GM23338 (cell line): ENCODE results near the gene RAB4A. TPM values are rescaled to one million over a fixed set of nuclear protein-coding genes. Genes with fewer than 3 reads are reported as not detected.

Experiments used
- ATAC-seq: fragments of 200-7000 bp; cut with Tn5 transposase; 3 replicates; pipeline ENCODE4 v1.9.1; 2020
- DNase-seq: peaks from one replicate; pipeline ENCODE4 v3.0.0-alpha.2; 2015; ENCODE audit warnings: low spot score
- H2AFZ ChIP-seq: fragments of 200-600 bp; sonication (generic); 2 replicates; pipeline ENCODE4 v1.8.0; 2016; ENCODE audit warnings: antibody characterized with exemption, mild to moderate bottlenecking, moderate library complexity
- H3F3A ChIP-seq: fragments of 200-600 bp; sonication (generic); replicated peaks from 2 replicates; pipeline ENCODE4 v1.8.0; 2017; ENCODE audit warnings: antibody characterized with exemption, mixed run types, low read depth
- H3K27ac ChIP-seq: fragments of 200-600 bp; sonication (generic); 2 replicates; pipeline ENCODE4 v1.6.1; 2016; ENCODE audit warnings: low read depth
- H3K27me3 ChIP-seq: fragments of 200-600 bp; sonication (generic); 2 replicates; pipeline ENCODE4 v1.8.0; 2016; ENCODE audit warnings: mild to moderate bottlenecking, mixed run types, moderate library complexity; ENCODE audit not compliant: insufficient read depth
- H3K36me3 ChIP-seq: fragments of 200-600 bp; sonication (generic); 2 replicates; pipeline ENCODE4 v1.8.0; 2016; ENCODE audit warnings: mild to moderate bottlenecking; ENCODE audit not compliant: insufficient read depth
- H3K4me1 ChIP-seq: fragments of 200-600 bp; sonication (generic); 2 replicates; pipeline ENCODE4 v1.8.0; 2016; ENCODE audit warnings: mild to moderate bottlenecking, moderate library complexity; ENCODE audit not compliant: insufficient read depth
- H3K4me2 ChIP-seq: fragments of 200-600 bp; sonication (generic); 2 replicates; pipeline ENCODE4 v1.7.1; 2017; ENCODE audit warnings: mixed run types
- H3K4me3 ChIP-seq: fragments of 200-600 bp; sonication (generic); 2 replicates; pipeline ENCODE4 v1.6.1; 2016; ENCODE audit warnings: mixed run types
- H3K79me2 ChIP-seq: fragments of 200-600 bp; sonication (generic); replicated peaks from 2 replicates; pipeline ENCODE4 v1.8.0; 2017; ENCODE audit warnings: mild to moderate bottlenecking; ENCODE audit not compliant: insufficient read depth
- H3K9me2 ChIP-seq: fragments of 200-600 bp; sonication (generic); 2 replicates; pipeline ENCODE4 v1.8.0; 2017; ENCODE audit not compliant: insufficient read depth
- H4K20me1 ChIP-seq: fragments of 200-600 bp; sonication (generic); replicated peaks from 2 replicates; pipeline ENCODE4 v1.8.0; 2017; ENCODE audit warnings: mild to moderate bottlenecking; ENCODE audit not compliant: insufficient read depth
- H3K27ac Mint-ChIP-seq: 2 replicates; pipeline ENCODE4 v1.8.0; 2020; ENCODE audit warnings: inconsistent platforms, mild to moderate bottlenecking, moderate library complexity, mixed read lengths
- H3K27me3 Mint-ChIP-seq: 3 replicates; pipeline ENCODE4 v1.8.0; 2022; ENCODE audit warnings: low read depth, mild to moderate bottlenecking, moderate library complexity, mixed read lengths, inconsistent platforms; ENCODE audit not compliant: insufficient read depth, poor library complexity
- H3K36me3 Mint-ChIP-seq: 3 replicates; pipeline ENCODE4 v1.8.0; 2021; ENCODE audit warnings: low read depth, mild to moderate bottlenecking, inconsistent platforms, moderate library complexity, mixed read lengths
- H3K4me1 Mint-ChIP-seq: 3 replicates; pipeline ENCODE4 v1.8.0; 2020; ENCODE audit warnings: mild to moderate bottlenecking, inconsistent platforms, mixed read lengths
- H3K4me3 Mint-ChIP-seq: 3 replicates; pipeline ENCODE4 v1.8.0; 2021; ENCODE audit warnings: moderate library complexity, mild to moderate bottlenecking, inconsistent platforms, mixed read lengths
- H3K9me3 Mint-ChIP-seq: 3 replicates; pipeline ENCODE4 v1.8.0; 2020; ENCODE audit warnings: moderate library complexity, mild to moderate bottlenecking, inconsistent platforms, mixed read lengths
- CREB1 ChIP-seq: fragments of 250-450 bp; sonication (Bioruptor Pico); IDR thresholded peaks from 2 replicates; pipeline ENCODE4 v1.5.0; 2020; ENCODE audit warnings: low read depth, mild to moderate bottlenecking, moderate library complexity
- EZH2 ChIP-seq: fragments of 200-600 bp; sonication (generic); IDR thresholded peaks from one replicate; pipeline ENCODE4 v1.8.0; 2017; ENCODE audit warnings: antibody characterized with exemption, mild to moderate bottlenecking, low read depth; ENCODE audit not compliant: unreplicated experiment
- EZH2phosphoT487 ChIP-seq: fragments of 200-600 bp; sonication (generic); IDR thresholded peaks from one replicate; pipeline ENCODE4 v1.8.1; 2018; ENCODE audit warnings: antibody characterized with exemption; ENCODE audit not compliant: unreplicated experiment
- JUNB ChIP-seq: IDR thresholded peaks from one replicate; pipeline ENCODE4 v1.6.1; 2016; ENCODE audit warnings: antibody characterized with exemption; ENCODE audit not compliant: unreplicated experiment
- NANOG ChIP-seq: IDR thresholded peaks from 2 replicates; pipeline ENCODE4 v1.6.1; 2016; ENCODE audit warnings: antibody characterized with exemption, borderline replicate concordance
- POLR2AphosphoS5 ChIP-seq: IDR thresholded peaks from 2 replicates; pipeline ENCODE4 v1.6.1; 2016; ENCODE audit warnings: antibody characterized with exemption, low read depth
- STAT1 ChIP-seq: IDR thresholded peaks from one replicate; pipeline ENCODE4 v1.6.1; 2016; ENCODE audit warnings: antibody characterized with exemption; ENCODE audit not compliant: unreplicated experiment
- ZNF114 ChIP-seq: fragments of 250-450 bp; sonication (Bioruptor Pico); IDR thresholded peaks from 2 replicates; pipeline ENCODE4 v1.5.0; 2020; ENCODE audit warnings: mild to moderate bottlenecking, moderate library complexity
- ZNF331 ChIP-seq: fragments of 250-450 bp; sonication (Bioruptor Pico); IDR thresholded peaks from 2 replicates; pipeline ENCODE4 v1.5.0; 2020; ENCODE audit warnings: low read depth, mild to moderate bottlenecking, moderate library complexity
- polyA plus RNA-seq: library from polyadenylated mRNA; unstranded; fragments of >200 nt; fragmentation: Nextera tagmentation; extraction: Ambion mirVana; gene quantifications from 2 replicates; pipeline ENCODE4 v1.2.1, GENCODE V29; 2016
- total RNA-seq: library from RNA; depleted of rRNA; stranded (reverse); fragments of >200 nt; shearing (Covaris generic); gene quantifications from 2 replicates; pipeline ENCODE4 v1.2.3, GENCODE V29; 2014
- TF ChIP-seq, protein P1 (sequence below): IDR thresholded peaks from 2 replicates; pipeline ENCODE4 v1.6.1; 2016; ENCODE audit warnings: antibody characterized with exemption
- TF ChIP-seq, protein P2 (sequence below): fragments of 250-450 bp; sonication (Bioruptor Pico); IDR thresholded peaks from 2 replicates; pipeline ENCODE4 v1.5.0; 2020; ENCODE audit warnings: mild to moderate bottlenecking, moderate library complexity
- TF ChIP-seq, protein P3 (sequence below): IDR thresholded peaks from one replicate; pipeline ENCODE4 v1.6.1; 2018; ENCODE audit warnings: antibody characterized with exemption; ENCODE audit not compliant: unreplicated experiment
- TF ChIP-seq, protein P4 (sequence below), 2 experiments: fragments of 200-600 bp in 1 of 2; sonication (generic) in 1 of 2; conservative IDR thresholded peaks; 2 replicates each; pipeline versions ENCODE4 v1.5.1 to v1.6.1; 2016 to 2017; ENCODE audit warnings: antibody characterized with exemption in 2 of 2, low read depth in 2 of 2, mild to moderate bottlenecking in 2 of 2, moderate library complexity in 1 of 2

Gene RAB4A
- total and polyA plus RNA-seq, 2 experiments from 2014 or later: 37.5 to 50.8 TPM

DNA sequence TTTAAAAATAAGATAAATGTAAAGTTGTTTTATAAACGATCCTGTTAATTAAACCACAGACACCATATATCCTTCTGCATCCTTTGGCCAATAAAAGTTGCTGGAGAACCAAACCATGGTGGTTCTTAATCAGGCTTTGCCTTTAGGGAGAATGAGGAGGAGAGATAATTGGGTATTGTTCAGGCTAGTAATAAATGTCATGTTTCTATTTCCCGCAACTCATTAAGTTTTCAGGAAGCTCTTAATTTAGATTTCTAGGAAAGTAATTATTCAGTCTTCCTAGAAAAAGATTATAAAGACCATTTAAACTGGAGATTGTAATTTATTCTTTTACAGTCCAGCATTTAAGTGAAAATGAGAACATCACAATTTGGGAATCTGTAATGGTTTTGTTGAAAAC, 34.5 kb downstream of the RAB4A start:
- peaks cover 5% of the 10 kb centered on the region; the same call in 1 of the 2 replicates for H4K20me1 ChIP-seq
- H3K36me3 ChIP-seq: 0 out of 2 replicates have a peak, but pooled peaks cover 11% of the 10 kb centered on the region
- peaks cover 7% of the 10 kb centered on the region; the same call in 2 of the 3 replicates for H3K4me1 Mint-ChIP-seq
- TF ChIP-seq CREB1 (no peak), POLR2AphosphoS5 (no peak), NANOG (no peak), JUNB (no peak), EZH2 (no peak), EZH2phosphoT487 (no peak), ZNF114 (CRISPR knock-in tag) (no peak), STAT1 (no peak), ZNF331 (CRISPR knock-in tag) (no peak)
- TF ChIP-seq, protein P1, sequence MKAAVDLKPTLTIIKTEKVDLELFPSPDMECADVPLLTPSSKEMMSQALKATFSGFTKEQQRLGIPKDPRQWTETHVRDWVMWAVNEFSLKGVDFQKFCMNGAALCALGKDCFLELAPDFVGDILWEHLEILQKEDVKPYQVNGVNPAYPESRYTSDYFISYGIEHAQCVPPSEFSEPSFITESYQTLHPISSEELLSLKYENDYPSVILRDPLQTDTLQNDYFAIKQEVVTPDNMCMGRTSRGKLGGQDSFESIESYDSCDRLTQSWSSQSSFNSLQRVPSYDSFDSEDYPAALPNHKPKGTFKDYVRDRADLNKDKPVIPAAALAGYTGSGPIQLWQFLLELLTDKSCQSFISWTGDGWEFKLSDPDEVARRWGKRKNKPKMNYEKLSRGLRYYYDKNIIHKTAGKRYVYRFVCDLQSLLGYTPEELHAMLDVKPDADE: no peak
- TF ChIP-seq, protein P2, sequence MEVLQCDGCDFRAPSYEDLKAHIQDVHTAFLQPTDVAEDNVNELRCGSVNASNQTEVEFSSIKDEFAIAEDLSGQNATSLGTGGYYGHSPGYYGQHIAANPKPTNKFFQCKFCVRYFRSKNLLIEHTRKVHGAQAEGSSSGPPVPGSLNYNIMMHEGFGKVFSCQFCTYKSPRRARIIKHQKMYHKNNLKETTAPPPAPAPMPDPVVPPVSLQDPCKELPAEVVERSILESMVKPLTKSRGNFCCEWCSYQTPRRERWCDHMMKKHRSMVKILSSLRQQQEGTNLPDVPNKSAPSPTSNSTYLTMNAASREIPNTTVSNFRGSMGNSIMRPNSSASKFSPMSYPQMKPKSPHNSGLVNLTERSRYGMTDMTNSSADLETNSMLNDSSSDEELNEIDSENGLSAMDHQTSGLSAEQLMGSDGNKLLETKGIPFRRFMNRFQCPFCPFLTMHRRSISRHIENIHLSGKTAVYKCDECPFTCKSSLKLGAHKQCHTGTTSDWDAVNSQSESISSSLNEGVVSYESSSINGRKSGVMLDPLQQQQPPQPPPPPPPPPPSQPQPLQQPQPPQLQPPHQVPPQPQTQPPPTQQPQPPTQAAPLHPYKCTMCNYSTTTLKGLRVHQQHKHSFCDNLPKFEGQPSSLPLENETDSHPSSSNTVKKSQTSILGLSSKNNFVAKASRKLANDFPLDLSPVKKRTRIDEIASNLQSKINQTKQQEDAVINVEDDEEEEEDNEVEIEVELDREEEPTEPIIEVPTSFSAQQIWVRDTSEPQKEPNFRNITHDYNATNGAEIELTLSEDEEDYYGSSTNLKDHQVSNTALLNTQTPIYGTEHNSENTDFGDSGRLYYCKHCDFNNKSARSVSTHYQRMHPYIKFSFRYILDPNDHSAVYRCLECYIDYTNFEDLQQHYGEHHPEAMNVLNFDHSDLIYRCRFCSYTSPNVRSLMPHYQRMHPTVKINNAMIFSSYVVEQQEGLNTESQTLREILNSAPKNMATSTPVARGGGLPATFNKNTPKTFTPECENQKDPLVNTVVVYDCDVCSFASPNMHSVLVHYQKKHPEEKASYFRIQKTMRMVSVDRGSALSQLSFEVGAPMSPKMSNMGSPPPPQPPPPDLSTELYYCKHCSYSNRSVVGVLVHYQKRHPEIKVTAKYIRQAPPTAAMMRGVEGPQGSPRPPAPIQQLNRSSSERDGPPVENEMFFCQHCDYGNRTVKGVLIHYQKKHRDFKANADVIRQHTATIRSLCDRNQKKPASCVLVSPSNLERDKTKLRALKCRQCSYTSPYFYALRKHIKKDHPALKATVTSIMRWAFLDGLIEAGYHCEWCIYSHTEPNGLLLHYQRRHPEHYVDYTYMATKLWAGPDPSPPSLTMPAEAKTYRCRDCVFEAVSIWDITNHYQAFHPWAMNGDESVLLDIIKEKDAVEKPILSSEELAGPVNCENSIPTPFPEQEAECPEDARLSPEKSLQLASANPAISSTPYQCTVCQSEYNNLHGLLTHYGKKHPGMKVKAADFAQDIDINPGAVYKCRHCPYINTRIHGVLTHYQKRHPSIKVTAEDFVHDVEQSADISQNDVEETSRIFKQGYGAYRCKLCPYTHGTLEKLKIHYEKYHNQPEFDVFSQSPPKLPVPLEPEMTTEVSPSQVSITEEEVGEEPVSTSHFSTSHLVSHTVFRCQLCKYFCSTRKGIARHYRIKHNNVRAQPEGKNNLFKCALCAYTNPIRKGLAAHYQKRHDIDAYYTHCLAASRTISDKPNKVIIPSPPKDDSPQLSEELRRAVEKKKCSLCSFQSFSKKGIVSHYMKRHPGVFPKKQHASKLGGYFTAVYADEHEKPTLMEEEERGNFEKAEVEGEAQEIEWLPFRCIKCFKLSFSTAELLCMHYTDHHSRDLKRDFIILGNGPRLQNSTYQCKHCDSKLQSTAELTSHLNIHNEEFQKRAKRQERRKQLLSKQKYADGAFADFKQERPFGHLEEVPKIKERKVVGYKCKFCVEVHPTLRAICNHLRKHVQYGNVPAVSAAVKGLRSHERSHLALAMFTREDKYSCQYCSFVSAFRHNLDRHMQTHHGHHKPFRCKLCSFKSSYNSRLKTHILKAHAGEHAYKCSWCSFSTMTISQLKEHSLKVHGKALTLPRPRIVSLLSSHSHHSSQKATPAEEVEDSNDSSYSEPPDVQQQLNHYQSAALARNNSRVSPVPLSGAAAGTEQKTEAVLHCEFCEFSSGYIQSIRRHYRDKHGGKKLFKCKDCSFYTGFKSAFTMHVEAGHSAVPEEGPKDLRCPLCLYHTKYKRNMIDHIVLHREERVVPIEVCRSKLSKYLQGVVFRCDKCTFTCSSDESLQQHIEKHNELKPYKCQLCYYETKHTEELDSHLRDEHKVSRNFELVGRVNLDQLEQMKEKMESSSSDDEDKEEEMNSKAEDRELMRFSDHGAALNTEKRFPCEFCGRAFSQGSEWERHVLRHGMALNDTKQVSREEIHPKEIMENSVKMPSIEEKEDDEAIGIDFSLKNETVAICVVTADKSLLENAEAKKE (CRISPR knock-in tag): no peak
- TF ChIP-seq, protein P3, sequence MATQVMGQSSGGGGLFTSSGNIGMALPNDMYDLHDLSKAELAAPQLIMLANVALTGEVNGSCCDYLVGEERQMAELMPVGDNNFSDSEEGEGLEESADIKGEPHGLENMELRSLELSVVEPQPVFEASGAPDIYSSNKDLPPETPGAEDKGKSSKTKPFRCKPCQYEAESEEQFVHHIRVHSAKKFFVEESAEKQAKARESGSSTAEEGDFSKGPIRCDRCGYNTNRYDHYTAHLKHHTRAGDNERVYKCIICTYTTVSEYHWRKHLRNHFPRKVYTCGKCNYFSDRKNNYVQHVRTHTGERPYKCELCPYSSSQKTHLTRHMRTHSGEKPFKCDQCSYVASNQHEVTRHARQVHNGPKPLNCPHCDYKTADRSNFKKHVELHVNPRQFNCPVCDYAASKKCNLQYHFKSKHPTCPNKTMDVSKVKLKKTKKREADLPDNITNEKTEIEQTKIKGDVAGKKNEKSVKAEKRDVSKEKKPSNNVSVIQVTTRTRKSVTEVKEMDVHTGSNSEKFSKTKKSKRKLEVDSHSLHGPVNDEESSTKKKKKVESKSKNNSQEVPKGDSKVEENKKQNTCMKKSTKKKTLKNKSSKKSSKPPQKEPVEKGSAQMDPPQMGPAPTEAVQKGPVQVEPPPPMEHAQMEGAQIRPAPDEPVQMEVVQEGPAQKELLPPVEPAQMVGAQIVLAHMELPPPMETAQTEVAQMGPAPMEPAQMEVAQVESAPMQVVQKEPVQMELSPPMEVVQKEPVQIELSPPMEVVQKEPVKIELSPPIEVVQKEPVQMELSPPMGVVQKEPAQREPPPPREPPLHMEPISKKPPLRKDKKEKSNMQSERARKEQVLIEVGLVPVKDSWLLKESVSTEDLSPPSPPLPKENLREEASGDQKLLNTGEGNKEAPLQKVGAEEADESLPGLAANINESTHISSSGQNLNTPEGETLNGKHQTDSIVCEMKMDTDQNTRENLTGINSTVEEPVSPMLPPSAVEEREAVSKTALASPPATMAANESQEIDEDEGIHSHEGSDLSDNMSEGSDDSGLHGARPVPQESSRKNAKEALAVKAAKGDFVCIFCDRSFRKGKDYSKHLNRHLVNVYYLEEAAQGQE: no peak
- TF ChIP-seq, protein P4, sequence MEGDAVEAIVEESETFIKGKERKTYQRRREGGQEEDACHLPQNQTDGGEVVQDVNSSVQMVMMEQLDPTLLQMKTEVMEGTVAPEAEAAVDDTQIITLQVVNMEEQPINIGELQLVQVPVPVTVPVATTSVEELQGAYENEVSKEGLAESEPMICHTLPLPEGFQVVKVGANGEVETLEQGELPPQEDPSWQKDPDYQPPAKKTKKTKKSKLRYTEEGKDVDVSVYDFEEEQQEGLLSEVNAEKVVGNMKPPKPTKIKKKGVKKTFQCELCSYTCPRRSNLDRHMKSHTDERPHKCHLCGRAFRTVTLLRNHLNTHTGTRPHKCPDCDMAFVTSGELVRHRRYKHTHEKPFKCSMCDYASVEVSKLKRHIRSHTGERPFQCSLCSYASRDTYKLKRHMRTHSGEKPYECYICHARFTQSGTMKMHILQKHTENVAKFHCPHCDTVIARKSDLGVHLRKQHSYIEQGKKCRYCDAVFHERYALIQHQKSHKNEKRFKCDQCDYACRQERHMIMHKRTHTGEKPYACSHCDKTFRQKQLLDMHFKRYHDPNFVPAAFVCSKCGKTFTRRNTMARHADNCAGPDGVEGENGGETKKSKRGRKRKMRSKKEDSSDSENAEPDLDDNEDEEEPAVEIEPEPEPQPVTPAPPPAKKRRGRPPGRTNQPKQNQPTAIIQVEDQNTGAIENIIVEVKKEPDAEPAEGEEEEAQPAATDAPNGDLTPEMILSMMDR (conservative IDR thresholded peaks at IDR 0.05; ENCODE audit: low read depth in 2 of 2): no peak
- H3K27ac ChIP-seq: no peak overlapping the region
- ATAC-seq (no peak), DNase-seq (no peak)
- H3K4me3 Mint-ChIP-seq: no peak overlapping the region
- H3K9me3 Mint-ChIP-seq: no peaks in the 10 kb centered on the region
- no peak overlapping the region for H3K27ac Mint-ChIP-seq
- H3K9me2 ChIP-seq: no peaks in the 10 kb centered on the region
- H3K27me3 ChIP-seq: no peaks in the 10 kb centered on the region
- H3K4me3 ChIP-seq: no peak overlapping the region
- no peaks in the 10 kb centered on the region for H3K79me2 ChIP-seq
- no peaks in the 10 kb centered on the region for H3K4me1 ChIP-seq
- H3F3A ChIP-seq: no peaks in the 10 kb centered on the region
- peaks cover 3% of the 10 kb centered on the region; the same call in 1 of the 3 replicates for H3K36me3 Mint-ChIP-seq
- no peak overlapping the region for H3K4me2 ChIP-seq
- H3K27me3 Mint-ChIP-seq: no peaks in the 10 kb centered on the region
- no peak overlapping the region for H2AFZ ChIP-seq
